Tibial artery (tissue), 4 donors: ENCODE measurements around the gene GIMAP4.
"Not testable (repeated sequence)": the region's sequence is repeated elsewhere in the genome, so short reads cannot be mapped to it uniquely, and the experiment has no call there.

Experiments used
- DNase-seq, 2 donors: peaks; one replicate each; pipeline ENCODE4 v3.0.0-alpha.2; 2019
- H3K27ac ChIP-seq, 2 donors: fragments of 200-600 bp; sonication (generic) in 1 of 2; 1 replicate in 1 of 2; 2 replicates in 1 of 2; pipeline ENCODE4 v1.5.1; 2018 to 2019; ENCODE audit warnings: mild to moderate bottlenecking in 1 of 2
- H3K27me3 ChIP-seq, 2 donors: fragments of 200-600 bp; sonication (generic) in 1 of 2; one replicate each; pipeline versions ENCODE4 v1.5.1 to v1.6.0; 2016 to 2019
- H3K36me3 ChIP-seq, 3 donors: fragments of 200-600 bp; sonication (generic) in 2 of 3; one replicate each; pipeline ENCODE4 v1.5.1; 2016 to 2019; ENCODE audit warnings: mild to moderate bottlenecking in 2 of 3
- H3K4me1 ChIP-seq, 4 donors: fragments of 200-600 bp; sonication (generic) in 2 of 4; 1 replicate in 3 of 4; 2 replicates in 1 of 4; pipeline ENCODE4 v1.5.1; 2016 to 2019
- H3K4me3 ChIP-seq, 2 donors: fragments of 200-600 bp; sonication (generic) in 1 of 2; 1 replicate in 1 of 2; 2 replicates in 1 of 2; pipeline ENCODE4 v1.5.1; 2018 to 2019; ENCODE audit warnings: mild to moderate bottlenecking in 2 of 2
- H3K9me3 ChIP-seq, 3 donors: fragments of 200-600 bp; sonication (generic) in 1 of 3; one replicate each; pipeline ENCODE4 v1.5.1; 2016 to 2019
- intact Hi-C: fragments of 100-400 bp; cut with DNase I; formaldehyde crosslinking; loops from one replicate; pipeline ENCODE4 v1.15.0; 2023; ENCODE audit warnings: low total_unique reads
- TF ChIP-seq, protein P1 (sequence below), 2 experiments: fragments of 200-600 bp in 1 of 2; fragments of 450-650 bp in 1 of 2; IDR thresholded peaks; one replicate each; pipeline ENCODE4 v1.5.1; 2017 to 2019; ENCODE audit warnings: antibody characterized with exemption in 2 of 2, mild to moderate bottlenecking in 1 of 2, moderate library complexity in 1 of 2

Gene GIMAP4

DNA sequence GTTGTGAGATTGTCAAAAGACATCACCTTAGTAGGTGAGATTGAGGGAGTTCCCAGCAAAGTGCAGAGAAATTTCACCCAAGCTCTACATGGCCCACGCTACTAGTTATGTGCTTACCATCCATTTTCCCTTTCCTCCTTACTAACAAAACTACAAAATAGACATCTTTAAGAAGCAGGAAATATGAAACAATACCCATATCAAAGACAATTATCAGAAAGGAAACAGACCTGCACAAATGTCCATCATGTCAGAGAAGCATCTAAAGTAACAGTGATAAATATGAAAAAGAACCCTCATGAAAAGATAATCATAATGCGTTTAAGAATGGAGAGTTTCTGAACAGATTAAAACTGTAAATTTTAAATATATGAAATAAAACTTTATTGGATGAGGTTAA, 28.2 kb downstream of the GIMAP4 start:
- H3K9me3 ChIP-seq: no peaks in the 10 kb centered on the region
- no peaks in the 10 kb centered on the region for H3K27me3 ChIP-seq
- H3K36me3 ChIP-seq: no peaks in the 10 kb centered on the region
- H3K4me1 ChIP-seq: no peaks in the 10 kb centered on the region
- TF ChIP-seq, protein P1, sequence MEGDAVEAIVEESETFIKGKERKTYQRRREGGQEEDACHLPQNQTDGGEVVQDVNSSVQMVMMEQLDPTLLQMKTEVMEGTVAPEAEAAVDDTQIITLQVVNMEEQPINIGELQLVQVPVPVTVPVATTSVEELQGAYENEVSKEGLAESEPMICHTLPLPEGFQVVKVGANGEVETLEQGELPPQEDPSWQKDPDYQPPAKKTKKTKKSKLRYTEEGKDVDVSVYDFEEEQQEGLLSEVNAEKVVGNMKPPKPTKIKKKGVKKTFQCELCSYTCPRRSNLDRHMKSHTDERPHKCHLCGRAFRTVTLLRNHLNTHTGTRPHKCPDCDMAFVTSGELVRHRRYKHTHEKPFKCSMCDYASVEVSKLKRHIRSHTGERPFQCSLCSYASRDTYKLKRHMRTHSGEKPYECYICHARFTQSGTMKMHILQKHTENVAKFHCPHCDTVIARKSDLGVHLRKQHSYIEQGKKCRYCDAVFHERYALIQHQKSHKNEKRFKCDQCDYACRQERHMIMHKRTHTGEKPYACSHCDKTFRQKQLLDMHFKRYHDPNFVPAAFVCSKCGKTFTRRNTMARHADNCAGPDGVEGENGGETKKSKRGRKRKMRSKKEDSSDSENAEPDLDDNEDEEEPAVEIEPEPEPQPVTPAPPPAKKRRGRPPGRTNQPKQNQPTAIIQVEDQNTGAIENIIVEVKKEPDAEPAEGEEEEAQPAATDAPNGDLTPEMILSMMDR (IDR thresholded peaks at IDR 0.05): no peak
- no peak overlapping the region for H3K4me3 ChIP-seq
- no peak overlapping the region for H3K27ac ChIP-seq
- intact Hi-C loops: no loop called here
- DNase-seq: no peak

DNA sequence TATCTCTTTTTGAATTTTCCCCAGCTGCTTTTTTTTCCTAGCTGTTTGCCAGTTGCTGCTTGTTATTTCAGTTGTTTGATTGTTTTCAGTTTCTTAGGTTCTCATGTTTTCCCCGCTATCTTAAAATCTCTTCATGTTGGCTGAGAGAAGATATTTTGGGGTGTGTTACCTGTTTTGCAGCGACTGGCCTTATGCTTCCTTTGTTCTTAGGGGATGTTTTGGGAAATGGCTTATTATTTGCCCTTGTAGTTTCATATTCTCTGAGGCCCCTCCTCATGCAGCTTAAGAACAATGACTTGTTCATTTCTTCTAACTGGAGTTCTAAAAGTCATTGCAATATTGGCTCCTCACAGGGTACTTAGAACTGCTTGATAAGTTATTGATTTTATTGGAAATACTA, 36.4 kb downstream of the GIMAP4 start:
- H3K4me3 ChIP-seq, H3K27me3 ChIP-seq, H3K9me3 ChIP-seq, H3K27ac ChIP-seq, DNase-seq, H3K36me3 ChIP-seq, intact Hi-C loops, H3K4me1 ChIP-seq: not testable (repeated sequence)

DNA sequence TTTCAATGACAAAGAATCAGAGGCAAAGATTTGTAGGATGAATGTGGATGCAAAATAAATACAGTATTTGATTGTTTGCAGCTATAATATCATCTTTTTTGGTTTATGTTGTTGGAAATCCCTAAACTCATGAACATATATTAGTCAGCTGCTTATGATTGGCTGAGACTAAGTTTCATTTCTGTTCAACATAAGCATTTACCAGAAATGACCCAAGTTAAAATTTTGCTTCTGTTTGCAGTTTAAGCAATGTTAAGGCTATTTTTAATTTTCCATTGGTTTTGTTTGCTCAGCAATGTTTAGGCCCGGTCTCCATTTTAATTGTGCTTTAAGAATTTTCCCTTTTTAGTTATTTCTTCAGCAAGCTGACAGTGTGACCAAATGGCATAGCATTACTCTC, 43.0 kb downstream of the GIMAP4 start:
- H3K27me3 ChIP-seq: no peaks in the 10 kb centered on the region
- H3K4me3 ChIP-seq: no peak overlapping the region
- H3K9me3 ChIP-seq: no peaks in the 10 kb centered on the region
- no peaks in the 10 kb centered on the region for H3K36me3 ChIP-seq
- TF ChIP-seq, protein P1 (IDR thresholded peaks at IDR 0.05): no peak
- H3K27ac ChIP-seq: no peak overlapping the region
- H3K4me1 ChIP-seq: no peaks in the 10 kb centered on the region
- DNase-seq: no peak
- intact Hi-C loops: no loop called here

DNA sequence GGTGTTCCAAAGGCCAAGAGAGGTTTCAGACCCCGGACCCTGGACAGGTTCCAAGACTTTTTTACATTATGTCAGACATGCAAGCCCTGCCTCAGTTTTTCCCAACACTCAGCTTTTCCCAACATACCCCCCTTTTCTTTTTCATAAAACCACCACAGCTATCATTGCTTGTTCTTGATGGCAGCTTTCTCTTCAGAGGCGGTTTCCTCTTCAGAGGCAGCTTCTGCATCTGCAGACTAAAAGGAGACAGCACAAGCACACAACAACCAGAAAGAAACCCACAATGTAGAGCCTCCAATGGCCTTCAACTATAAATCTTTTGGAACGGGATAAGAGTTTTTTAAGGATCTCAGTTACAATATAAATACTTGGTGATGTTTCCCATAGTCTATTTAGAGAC, 45.7 kb downstream of the GIMAP4 start:
- no peaks in the 10 kb centered on the region for H3K36me3 ChIP-seq
- TF ChIP-seq, protein P1 (IDR thresholded peaks at IDR 0.05): no peak
- no peaks in the 10 kb centered on the region for H3K27me3 ChIP-seq
- H3K27ac ChIP-seq: no peak overlapping the region
- no peaks in the 10 kb centered on the region for H3K9me3 ChIP-seq
- no peak overlapping the region for H3K4me3 ChIP-seq
- intact Hi-C loops: no loop called here
- no peak for DNase-seq
- no peaks in the 10 kb centered on the region for H3K4me1 ChIP-seq

DNA sequence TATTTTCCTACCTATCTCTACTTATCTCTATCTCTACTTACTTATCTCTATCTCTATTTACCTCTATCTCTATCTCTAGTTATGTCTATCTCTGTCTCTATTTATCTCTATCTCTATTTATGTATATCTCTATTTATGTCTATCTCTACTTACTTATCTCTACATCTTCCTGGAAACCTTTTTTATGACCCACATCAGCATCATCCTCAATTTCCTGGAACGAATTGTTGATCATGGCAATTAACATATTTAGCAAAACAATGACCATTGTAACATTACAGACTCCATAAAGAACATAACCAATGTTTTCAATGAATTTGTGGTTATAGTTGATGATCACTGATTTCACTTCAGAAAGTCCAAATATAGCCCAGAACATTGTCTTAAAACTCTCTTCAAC, 46.7 kb downstream of the GIMAP4 start:
- H3K36me3 ChIP-seq: no peaks in the 10 kb centered on the region
- TF ChIP-seq, protein P1 (IDR thresholded peaks at IDR 0.05): no peak
- no peak overlapping the region for H3K27ac ChIP-seq
- H3K4me3 ChIP-seq: no peak overlapping the region
- H3K9me3 ChIP-seq: no peaks in the 10 kb centered on the region
- H3K27me3 ChIP-seq: no peaks in the 10 kb centered on the region
- intact Hi-C loops: no loop called here
- no peaks in the 10 kb centered on the region for H3K4me1 ChIP-seq
- no peak for DNase-seq

DNA sequence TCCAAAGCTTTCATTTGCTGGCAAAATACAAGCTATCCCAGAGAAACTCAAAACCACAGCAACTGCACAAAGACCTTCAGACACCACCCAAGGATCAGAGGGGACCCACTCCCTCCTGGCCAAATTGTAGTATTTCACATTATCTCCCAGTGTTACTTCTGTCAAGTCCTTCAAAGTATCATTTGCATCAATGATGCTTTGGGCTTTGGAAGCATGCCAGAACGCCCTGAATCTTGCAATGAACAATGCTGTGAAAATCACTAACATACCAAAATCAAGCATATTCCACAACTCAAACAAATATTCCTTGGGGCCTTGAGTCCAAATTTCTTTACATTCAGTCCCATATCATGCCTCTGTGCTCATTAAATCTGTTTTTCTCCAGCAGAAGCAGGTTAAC, 47.2 kb downstream of the GIMAP4 start:
- DNase-seq, H3K9me3 ChIP-seq: not testable (repeated sequence)

DNA sequence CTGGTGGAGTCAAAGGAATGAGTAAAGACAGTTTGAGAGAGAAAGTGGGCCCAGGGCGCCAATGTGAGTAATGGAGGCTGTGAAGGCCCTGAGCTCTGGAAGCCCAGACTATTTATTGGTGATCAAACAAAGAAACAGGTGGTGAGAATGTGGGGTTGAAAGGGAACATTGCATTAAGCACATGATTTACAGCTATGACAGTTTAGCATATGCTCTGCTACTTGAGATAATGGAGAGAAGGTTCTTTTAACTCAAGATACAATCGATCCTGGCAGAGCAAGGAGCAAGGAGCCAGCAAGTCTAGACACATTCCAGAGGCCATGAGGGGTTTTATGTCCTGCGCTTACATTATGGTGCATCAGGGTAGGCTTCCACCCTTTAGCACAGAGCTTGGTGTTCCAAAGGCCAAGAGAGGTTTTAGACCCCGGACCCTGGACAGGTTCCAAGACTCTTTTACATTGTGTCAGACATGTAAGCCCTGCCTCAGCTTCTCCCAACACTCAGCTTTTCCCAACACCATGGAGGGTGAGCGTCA, 48.1 kb downstream of the GIMAP4 start:
- H3K4me1 ChIP-seq, H3K36me3 ChIP-seq, H3K27ac ChIP-seq, H3K27me3 ChIP-seq, H3K4me3 ChIP-seq, H3K9me3 ChIP-seq, DNase-seq, intact Hi-C loops: not testable (repeated sequence)

More for the DNA sequence above, 47.2 kb downstream of the GIMAP4 start:
- intact Hi-C loops, H3K36me3 ChIP-seq, H3K27me3 ChIP-seq, H3K4me1 ChIP-seq, H3K27ac ChIP-seq, H3K4me3 ChIP-seq: not testable (repeated sequence)
